Measurements from ENCODE around the gene PCDHGA9. TPM values are rescaled to one million over a fixed set of nuclear protein-coding genes. Genes with fewer than 3 reads are reported as not detected.
A peak's percentile ranks its signal among the peaks of the same experiment; 100 is the strongest.
"Not testable (repeated sequence)": the region's sequence is repeated elsewhere in the genome, so short reads cannot be mapped to it uniquely, and the experiment has no call there.

PCDHGA9 gene
- total and polyA plus RNA-seq, 3 experiments from 2014 or later, result 0.09 TPM; not detected in 2

DNA sequence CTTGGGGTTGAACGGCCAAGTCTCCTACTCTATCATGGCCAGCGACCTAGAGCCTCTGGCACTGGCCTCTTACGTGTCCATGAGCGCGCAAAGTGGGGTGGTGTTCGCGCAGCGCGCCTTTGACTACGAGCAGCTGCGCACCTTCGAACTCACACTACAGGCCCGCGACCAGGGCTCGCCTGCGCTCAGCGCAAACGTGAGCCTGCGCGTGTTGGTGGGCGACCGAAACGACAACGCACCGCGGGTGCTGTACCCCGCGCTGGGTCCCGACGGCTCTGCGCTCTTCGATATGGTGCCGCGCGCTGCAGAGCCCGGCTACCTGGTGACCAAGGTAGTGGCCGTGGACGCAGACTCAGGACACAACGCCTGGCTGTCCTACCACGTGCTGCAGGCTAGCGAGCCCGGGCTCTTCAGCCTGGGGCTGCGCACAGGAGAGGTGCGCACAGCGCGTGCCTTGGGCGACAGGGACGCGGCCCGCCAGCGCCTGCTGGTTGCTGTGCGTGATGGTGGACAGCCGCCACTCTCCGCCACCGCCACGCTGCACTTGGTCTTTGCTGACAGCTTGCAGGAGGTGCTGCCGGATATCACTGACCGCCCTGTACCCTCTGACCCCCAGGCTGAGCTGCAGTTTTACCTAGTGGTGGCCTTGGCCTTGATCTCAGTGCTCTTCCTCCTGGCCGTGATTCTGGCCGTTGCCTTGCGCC lies 2.9 kb upstream of the PCDHGA9 start:
- Mint-ChIP-seq H3K9me3 (peaks cover 14 to 56% (median 53%) of the 10 kb centered on the region in 5 donors), H3K4me1 (no peaks in the 10 kb centered on the region), H3K27me3 (peaks cover 57 to 62% of the 10 kb centered on the region in 2 donors), H3K36me3 (peaks cover 0 to 5% (median 3%) of the 10 kb centered on the region in 3 donors), H3K27ac (no peak overlapping the region), H3K4me3 (peak overlapping the region in 1 of 7 donors; percentile 54)
- Histone ChIP-seq H3K27me3 (ENCODE audit: insufficient read depth, low read length, poor library complexity, severe bottlenecking) (peaks cover 18% of the 10 kb centered on the region), H3K4me1 (ENCODE audit: insufficient read depth, low read length) (no peaks in the 10 kb centered on the region), H3K36me3 (ENCODE audit: insufficient read depth, low read length) (no peaks in the 10 kb centered on the region), H3K27ac (ENCODE audit: low read depth, low read length) (no peak overlapping the region), H3K9me3 (ENCODE audit: low read length) (no peaks in the 10 kb centered on the region), H3K4me3 (ENCODE audit: low read length) (no peak overlapping the region)
- DNase-seq, result no peak
- CTCF ChIA-PET, result no interaction called here
- POLR2A ChIA-PET, result no interaction called here

DNA sequence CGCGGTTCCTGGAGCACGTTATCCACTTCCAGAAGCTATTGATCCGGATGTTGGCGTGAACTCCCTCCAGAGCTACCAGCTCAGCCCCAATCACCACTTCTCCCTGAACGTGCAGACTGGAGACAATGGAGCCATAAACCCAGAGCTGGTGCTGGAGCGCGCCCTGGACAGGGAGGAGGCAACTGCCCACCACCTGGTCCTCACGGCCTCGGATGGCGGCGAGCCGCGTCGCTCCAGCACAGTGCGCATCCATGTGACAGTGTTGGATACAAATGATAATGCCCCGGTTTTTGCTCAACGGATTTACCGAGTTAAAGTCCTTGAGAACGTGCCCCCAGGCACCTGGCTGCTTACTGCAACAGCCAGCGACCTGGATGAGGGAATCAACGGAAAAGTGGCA lies 809 bp downstream of the PCDHGA9 start:
- no peaks in the 10 kb centered on the region for H3K4me1 ChIP-seq (ENCODE audit: insufficient read depth, low read length)
- Mint-ChIP-seq H3K9me3 (peaks cover 17 to 64% (median 49%) of the 10 kb centered on the region in 5 donors), H3K36me3 (peaks cover 0 to 12% (median 3%) of the 10 kb centered on the region in 3 donors), H3K27ac (no peak overlapping the region), H3K4me3 (no peak overlapping the region), H3K27me3 (peaks cover 64 to 77% of the 10 kb centered on the region in 2 donors), H3K4me1 (peaks cover 0 to 2% (median 0%) of the 10 kb centered on the region in 3 donors)
- H3K4me3 ChIP-seq (ENCODE audit: low read length), result no peak overlapping the region
- peaks cover 25% of the 10 kb centered on the region for H3K27me3 ChIP-seq (ENCODE audit: insufficient read depth, low read length, poor library complexity, severe bottlenecking)
- no peak overlapping the region for H3K27ac ChIP-seq (ENCODE audit: low read depth, low read length)
- H3K36me3 ChIP-seq (ENCODE audit: insufficient read depth, low read length), result no peaks in the 10 kb centered on the region
- POLR2A ChIA-PET, result no interaction called here
- CTCF ChIA-PET, result interaction anchor here (1.0 kb wide), 1 partner anchor 9 kb away, joined by 3 read pairs; the partner anchor contains the start of gene PCDHGA10
- no peaks in the 10 kb centered on the region for H3K9me3 ChIP-seq (ENCODE audit: low read length)
- no peak for DNase-seq

DNA sequence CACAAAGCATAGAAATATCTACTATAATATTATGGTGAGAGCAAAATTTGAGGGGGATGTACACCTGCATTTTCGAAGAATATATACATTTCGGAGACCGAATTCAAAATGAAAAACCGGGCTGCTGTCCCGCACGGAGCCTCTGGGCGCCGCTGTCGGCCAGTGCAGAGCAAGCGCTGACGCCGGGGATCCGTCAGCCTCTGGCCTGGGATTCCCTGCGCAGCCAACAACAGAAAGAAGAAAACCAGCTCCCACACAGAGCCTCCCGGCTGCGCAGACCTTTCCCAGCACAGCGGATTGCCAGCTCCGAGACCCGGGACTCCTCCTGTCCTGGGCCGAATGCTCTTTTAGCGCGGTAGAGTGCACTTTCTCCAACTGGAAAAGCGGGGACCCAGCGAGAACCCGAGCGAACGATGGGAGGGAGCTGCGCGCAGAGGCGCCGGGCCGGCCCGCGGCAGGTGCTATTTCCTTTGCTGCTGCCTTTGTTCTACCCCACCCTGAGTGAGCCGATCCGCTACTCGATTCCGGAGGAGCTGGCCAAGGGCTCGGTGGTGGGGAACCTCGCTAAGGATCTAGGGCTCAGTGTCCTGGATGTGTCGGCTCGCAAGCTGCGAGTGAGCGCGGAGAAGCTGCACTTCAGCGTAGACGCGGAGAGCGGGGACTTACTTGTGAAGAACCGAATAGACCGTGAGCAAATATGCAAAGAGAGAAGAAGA lies 5.4 kb downstream of the PCDHGA9 start, which contains the start of gene PCDHGB6:
PCDHGB6 (plus strand) TSS at position 232 of the 716 bp plus-strand sequence; CDS start at position 414, 182 bp downstream.
- peaks cover 41% of the 10 kb centered on the region for H3K27me3 ChIP-seq (ENCODE audit: insufficient read depth, low read length, poor library complexity, severe bottlenecking)
- H3K4me3 ChIP-seq (ENCODE audit: low read length); H3K36me3 ChIP-seq (ENCODE audit: insufficient read depth, low read length); H3K4me1 Mint-ChIP-seq; H3K27ac ChIP-seq (ENCODE audit: low read depth, low read length); H3K9me3 ChIP-seq (ENCODE audit: low read length); H3K4me1 ChIP-seq (ENCODE audit: insufficient read depth, low read length); POLR2A ChIA-PET: not testable (repeated sequence)
- H3K27ac Mint-ChIP-seq, result peak within 1 kb of the TSS in 2 of 8 donors; percentile 26 to 93
- H3K4me3 Mint-ChIP-seq, result peak within 1 kb of the TSS in 3 of 7 donors; percentile 25 to 44 (median 26)
- H3K9me3 Mint-ChIP-seq, result peaks cover 20 to 62% (median 48%) of the 10 kb centered on the region in 5 donors
- peaks cover 71 to 77% of the 10 kb centered on the region in 2 donors for H3K27me3 Mint-ChIP-seq
- peaks cover 0 to 12% (median 1%) of the 10 kb centered on the region in 3 donors for H3K36me3 Mint-ChIP-seq
- DNase-seq, result peak in 1 of 5 donors; percentile 13
- CTCF ChIA-PET, result interaction anchor here (0.8 to 1.5 kb wide), 3 partner anchors 9 to 159 kb away, joined by 3 to 4 read pairs (median 3); partner anchors contain the start of gene PCDHGB7

DNA sequence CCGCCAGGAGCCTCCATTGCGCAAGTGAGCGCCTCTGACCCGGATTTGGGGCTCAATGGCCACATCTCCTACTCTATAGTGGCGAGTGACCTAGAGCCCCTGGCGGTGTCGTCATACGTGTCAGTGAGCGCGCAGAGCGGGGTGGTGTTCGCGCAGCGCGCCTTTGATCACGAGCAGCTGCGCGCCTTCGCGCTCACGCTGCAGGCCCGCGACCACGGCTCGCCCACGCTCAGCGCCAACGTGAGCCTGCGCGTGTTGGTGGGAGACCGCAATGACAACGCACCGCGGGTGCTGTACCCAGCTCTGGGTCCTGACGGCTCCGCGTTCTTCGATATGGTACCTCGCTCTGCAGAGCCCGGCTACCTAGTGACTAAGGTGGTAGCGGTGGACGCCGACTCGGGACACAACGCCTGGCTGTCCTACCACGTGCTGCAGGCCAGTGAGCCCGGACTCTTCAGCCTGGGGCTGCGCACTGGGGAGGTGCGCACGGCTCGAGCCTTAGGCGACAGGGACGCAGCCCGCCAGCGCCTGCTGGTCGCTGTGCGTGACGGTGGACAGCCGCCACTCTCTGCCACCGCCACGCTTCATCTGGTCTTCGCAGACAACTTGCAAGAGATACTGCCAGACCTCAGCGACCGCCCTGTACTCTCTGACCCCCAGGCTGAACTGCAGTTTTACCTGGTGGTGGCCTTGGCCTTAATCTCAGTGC lies 7.2 kb downstream of the PCDHGA9 start:
- Mint-ChIP-seq H3K4me3 (no peak overlapping the region), H3K27me3 (peaks cover 72 to 79% of the 10 kb centered on the region in 2 donors), H3K27ac (peak overlapping the region in 1 of 8 donors; percentile 83), H3K9me3 (peaks cover 23 to 61% (median 56%) of the 10 kb centered on the region in 5 donors), H3K36me3 (peaks cover 0 to 17% (median 4%) of the 10 kb centered on the region in 3 donors), H3K4me1 (peaks cover 16 to 20% (median 17%) of the 10 kb centered on the region in 3 donors)
- POLR2A ChIA-PET, result no interaction called here
- CTCF ChIA-PET, result no interaction called here
- no peak for DNase-seq
- Histone ChIP-seq H3K4me1 (ENCODE audit: insufficient read depth, low read length) (peaks cover 7% of the 10 kb centered on the region), H3K9me3 (ENCODE audit: low read length) (no peaks in the 10 kb centered on the region), H3K27ac (ENCODE audit: low read depth, low read length) (no peak overlapping the region), H3K4me3 (ENCODE audit: low read length) (no peak overlapping the region), H3K27me3 (ENCODE audit: insufficient read depth, low read length, poor library complexity, severe bottlenecking) (peaks cover 54% of the 10 kb centered on the region), H3K36me3 (ENCODE audit: insufficient read depth, low read length) (no peaks in the 10 kb centered on the region)

DNA sequence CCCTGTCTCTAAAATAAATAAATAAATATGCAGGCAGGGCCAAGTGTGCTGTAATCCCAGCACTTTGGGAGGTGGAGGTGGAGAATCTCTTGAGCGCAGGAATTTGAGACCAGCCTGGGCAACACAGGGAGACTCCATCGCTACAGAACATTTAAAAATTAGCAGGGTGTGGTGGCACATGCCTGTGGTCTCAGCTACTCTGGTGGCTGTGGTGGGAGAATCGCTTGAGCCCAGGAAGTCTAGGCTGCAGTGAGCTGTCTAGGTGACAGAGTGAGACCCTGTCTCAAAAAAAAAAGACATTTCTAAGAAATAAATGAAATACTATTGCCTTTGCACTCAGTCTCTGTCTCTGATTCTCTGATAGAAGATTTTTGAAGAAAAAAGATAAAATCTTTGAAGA lies 9.0 kb downstream of the PCDHGA9 start:
- Mint-ChIP-seq H3K27me3 (peaks cover 67 to 76% of the 10 kb centered on the region in 2 donors), H3K9me3 (peaks cover 16 to 58% (median 55%) of the 10 kb centered on the region in 5 donors), H3K4me1 (peaks cover 17 to 26% (median 18%) of the 10 kb centered on the region in 3 donors), H3K36me3 (peaks cover 0 to 16% (median 4%) of the 10 kb centered on the region in 3 donors), H3K4me3 (no peak overlapping the region), H3K27ac (no peak overlapping the region)
- no peak overlapping the region for H3K4me3 ChIP-seq (ENCODE audit: low read length)
- peaks cover 7% of the 10 kb centered on the region for H3K4me1 ChIP-seq (ENCODE audit: insufficient read depth, low read length)
- H3K9me3 ChIP-seq (ENCODE audit: low read length), result no peaks in the 10 kb centered on the region
- ChIA-PET CTCF (no interaction called here), POLR2A (no interaction called here)
- H3K27me3 ChIP-seq (ENCODE audit: insufficient read depth, low read length, poor library complexity, severe bottlenecking), result peaks cover 57% of the 10 kb centered on the region
- no peak overlapping the region for H3K27ac ChIP-seq (ENCODE audit: low read depth, low read length)
- no peaks in the 10 kb centered on the region for H3K36me3 ChIP-seq (ENCODE audit: insufficient read depth, low read length)
- DNase-seq, result no peak

DNA sequence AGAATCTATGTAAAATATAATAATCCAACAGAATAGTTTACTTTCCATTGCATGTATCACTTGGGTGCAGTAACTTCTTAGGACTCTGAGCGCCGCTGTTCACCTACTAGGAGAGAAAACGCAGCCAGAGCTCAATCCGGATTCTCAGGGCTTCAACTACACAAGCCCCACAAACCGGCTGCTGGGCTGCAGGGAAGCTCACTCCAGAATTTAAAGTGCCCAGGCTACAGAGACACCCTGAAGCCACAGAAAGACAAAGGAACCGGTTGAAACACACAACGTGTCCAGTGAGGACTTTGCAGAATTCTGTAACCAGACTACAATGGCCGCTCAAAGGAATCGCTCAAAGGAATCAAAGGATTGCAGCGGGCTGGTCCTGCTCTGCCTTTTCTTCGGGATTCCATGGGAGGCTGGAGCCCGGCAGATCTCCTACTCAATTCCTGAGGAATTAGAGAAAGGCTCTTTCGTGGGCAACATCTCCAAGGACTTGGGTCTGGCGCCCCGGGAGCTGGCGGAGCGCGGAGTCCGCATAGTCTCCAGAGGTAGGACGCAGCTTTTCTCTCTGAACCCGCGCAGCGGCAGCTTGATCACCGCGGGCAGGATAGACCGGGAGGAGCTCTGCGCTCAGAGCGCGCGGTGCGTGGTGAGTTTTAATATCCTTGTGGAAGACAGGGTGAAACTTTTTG lies 10.4 kb downstream of the PCDHGA9 start, which contains the start of gene PCDHGA10:
PCDHGA10 (plus strand) TSS at position 134 of the 686 bp plus-strand sequence; CDS start at position 323, 189 bp downstream.
- DNase-seq, result peak; percentile 33 to 61 (median 41)
- peaks cover 59% of the 10 kb centered on the region for H3K27me3 ChIP-seq (ENCODE audit: insufficient read depth, low read length, poor library complexity, severe bottlenecking)
- Mint-ChIP-seq H3K4me1 (peaks cover 20 to 29% (median 21%) of the 10 kb centered on the region in 3 donors), H3K27ac (peak within 1 kb of the TSS in 2 of 8 donors; percentile 10 to 38), H3K9me3 (peaks cover 16 to 57% (median 55%) of the 10 kb centered on the region in 5 donors), H3K36me3 (peaks cover 0 to 19% (median 4%) of the 10 kb centered on the region in 3 donors), H3K27me3 (peaks cover 63 to 77% of the 10 kb centered on the region in 2 donors), H3K4me3 (peak within 1 kb of the TSS; percentile 77 to 95 (median 84))
- H3K36me3 ChIP-seq (ENCODE audit: insufficient read depth, low read length), result no peaks in the 10 kb centered on the region
- no peak within 1 kb of the TSS for H3K27ac ChIP-seq (ENCODE audit: low read depth, low read length)
- ChIA-PET CTCF (interaction anchor here (0.7 to 2.1 kb wide), 12 partner anchors 10 to 151 kb away, joined by 3 to 10 read pairs (median 4); partner anchors contain the start of genes PCDHGA9 and TAF7), POLR2A (no interaction called here)
- peak within 1 kb of the TSS; percentile 77 for H3K4me3 ChIP-seq (ENCODE audit: low read length)
- H3K4me1 ChIP-seq (ENCODE audit: insufficient read depth, low read length), result peaks cover 7% of the 10 kb centered on the region
- no peaks in the 10 kb centered on the region for H3K9me3 ChIP-seq (ENCODE audit: low read length)

DNA sequence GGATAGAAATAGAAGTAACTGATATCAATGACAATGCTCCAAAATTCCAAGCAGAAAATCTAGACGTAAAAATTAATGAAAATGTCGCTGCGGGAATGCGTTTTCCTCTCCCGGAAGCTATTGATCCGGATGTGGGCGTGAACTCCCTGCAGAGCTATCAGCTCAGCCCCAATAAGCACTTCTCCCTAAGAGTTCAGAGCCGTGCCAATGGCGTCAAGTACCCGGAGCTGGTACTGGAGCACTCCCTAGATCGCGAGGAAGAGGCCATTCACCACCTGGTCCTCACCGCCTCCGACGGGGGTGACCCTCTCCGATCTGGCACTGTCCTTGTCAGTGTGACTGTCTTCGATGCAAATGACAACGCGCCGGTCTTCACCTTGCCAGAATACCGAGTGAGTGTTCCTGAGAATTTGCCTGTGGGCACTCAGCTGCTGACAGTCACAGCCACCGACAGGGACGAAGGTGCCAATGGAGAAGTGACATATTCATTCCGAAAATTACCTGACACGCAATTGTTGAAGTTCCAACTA lies 11.0 kb downstream of the PCDHGA9 start:
- peaks cover 4% of the 10 kb centered on the region for H3K9me3 ChIP-seq (ENCODE audit: low read length)
- peaks cover 19 to 57% (median 56%) of the 10 kb centered on the region in 5 donors for H3K9me3 Mint-ChIP-seq
- POLR2A ChIA-PET, result no interaction called here
- CTCF ChIA-PET, result interaction anchor here (1.1 to 2.1 kb wide), 8 partner anchors 11 to 150 kb away, joined by 3 to 10 read pairs (median 5); partner anchors contain the start of gene TAF7
- peaks cover 20 to 32% (median 21%) of the 10 kb centered on the region in 3 donors for H3K4me1 Mint-ChIP-seq
- peaks cover 65 to 78% of the 10 kb centered on the region in 2 donors for H3K27me3 Mint-ChIP-seq
- peaks cover 0 to 20% (median 4%) of the 10 kb centered on the region in 3 donors for H3K36me3 Mint-ChIP-seq
- H3K4me3 Mint-ChIP-seq, result peak overlapping the region; percentile 77 to 95 (median 84)
- peaks cover 7% of the 10 kb centered on the region for H3K4me1 ChIP-seq (ENCODE audit: insufficient read depth, low read length)
- H3K36me3 ChIP-seq (ENCODE audit: insufficient read depth, low read length), result no peaks in the 10 kb centered on the region
- H3K27ac ChIP-seq (ENCODE audit: low read depth, low read length), result no peak overlapping the region
- H3K27me3 ChIP-seq (ENCODE audit: insufficient read depth, low read length, poor library complexity, severe bottlenecking), result peaks cover 63% of the 10 kb centered on the region
- H3K4me3 ChIP-seq (ENCODE audit: low read length), result peak overlapping the region; percentile 77
- DNase-seq, result no peak
- H3K27ac Mint-ChIP-seq, result peak overlapping the region in 2 of 8 donors; percentile 10 to 38

All from CD8-positive, alpha-beta memory T cell (primary cell).